Measurements from ENCODE around the gene GPR135.

Gene GPR135, protein sequence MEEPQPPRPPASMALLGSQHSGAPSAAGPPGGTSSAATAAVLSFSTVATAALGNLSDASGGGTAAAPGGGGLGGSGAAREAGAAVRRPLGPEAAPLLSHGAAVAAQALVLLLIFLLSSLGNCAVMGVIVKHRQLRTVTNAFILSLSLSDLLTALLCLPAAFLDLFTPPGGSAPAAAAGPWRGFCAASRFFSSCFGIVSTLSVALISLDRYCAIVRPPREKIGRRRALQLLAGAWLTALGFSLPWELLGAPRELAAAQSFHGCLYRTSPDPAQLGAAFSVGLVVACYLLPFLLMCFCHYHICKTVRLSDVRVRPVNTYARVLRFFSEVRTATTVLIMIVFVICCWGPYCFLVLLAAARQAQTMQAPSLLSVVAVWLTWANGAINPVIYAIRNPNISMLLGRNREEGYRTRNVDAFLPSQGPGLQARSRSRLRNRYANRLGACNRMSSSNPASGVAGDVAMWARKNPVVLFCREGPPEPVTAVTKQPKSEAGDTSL

DNA sequence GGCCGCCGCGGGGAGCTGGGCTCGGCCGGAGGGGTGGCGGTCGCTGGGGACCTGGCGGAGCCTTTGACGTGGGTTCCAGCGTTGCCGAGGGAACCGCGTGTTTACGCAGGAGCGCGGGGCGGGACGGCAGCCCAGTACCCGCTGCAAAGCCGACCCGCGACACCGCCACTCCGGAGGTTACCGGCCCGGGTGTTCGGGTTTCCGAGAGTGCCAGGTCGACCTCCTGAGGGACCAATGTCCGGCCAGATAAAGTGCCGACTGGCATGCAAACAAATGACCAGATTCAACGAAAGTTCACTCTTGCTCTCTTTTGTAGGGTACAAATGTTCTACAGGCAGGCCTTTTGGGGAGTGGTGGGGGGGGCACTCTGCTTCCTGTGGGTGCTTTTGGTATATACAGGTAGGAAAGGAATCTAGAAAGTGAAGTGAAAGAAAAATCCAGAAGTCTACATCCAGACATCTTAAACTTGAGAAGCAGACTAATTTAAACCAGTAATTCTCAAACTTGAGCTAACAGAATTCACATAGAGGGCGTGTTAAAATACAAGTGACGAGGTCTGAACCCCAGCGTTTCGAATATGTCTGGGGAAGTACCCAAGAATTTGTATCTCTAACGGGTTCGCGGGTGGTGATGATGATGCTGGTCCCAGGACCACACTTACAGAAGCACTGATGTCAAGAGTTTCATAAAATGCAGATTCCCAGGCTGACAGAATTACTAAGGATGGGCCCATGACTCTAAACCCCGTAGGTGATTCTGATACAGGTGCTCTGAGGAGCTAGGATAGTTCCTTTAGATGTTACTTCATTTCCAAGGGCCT, at the start of gene GPR135:
TSS of gene GPR135 (minus strand) at position 65 of the 820 bp plus-strand sequence. CDS start 154 bp downstream, outside the sequence.
- no peak for DNase-seq

DNA sequence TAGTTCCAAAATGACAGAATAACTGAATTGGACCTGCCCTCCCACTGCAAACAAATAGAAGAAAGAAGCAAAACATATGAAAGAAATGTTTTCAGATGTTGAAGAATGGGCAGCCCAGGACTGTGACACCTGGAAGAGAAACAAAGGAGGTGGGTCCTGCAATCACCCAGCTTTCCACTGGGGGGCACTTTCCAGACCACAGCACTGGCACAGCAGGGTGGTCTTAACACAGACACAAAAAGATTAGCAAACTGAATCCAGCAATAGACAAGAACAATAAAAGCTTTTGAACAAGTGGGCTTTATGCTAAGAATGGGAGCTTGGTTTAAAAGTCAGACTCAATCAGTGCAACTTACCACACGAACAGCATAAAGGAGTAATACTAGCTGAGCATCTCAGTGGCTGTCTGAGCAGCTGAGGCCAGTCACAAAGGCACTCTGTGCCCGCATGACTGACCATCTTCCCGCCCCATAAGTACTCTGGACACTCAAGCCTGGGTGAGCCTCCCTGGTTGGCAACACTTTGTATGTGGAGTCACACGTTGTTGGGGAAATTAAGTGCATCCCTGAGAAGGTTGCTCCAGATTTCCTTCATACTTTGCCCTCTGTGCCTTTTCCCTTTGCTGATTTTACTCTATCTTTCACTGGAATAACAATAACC, 46.9 kb upstream of the GPR135 start:
- no peak for DNase-seq

DNA sequence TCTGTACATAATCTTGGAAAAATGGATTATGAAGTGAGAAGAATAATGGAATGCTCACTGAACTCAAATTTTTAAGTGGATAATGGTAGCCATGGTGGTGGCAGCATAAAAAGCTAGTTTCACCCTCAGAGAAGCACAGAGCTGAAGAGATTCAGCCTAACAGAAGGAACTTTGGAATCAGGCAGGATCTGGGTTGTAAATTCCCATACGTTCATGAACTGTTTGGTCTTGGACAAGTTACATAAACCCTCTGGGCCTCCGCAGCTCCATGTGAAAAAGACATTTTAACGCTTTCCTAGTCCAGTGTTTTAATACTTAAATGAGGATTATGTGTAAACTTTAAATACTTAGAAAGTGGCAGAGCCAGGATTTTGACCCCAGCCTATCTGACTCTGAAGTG, 45.8 kb upstream of the GPR135 start:
- DNase-seq, result no peak

DNA sequence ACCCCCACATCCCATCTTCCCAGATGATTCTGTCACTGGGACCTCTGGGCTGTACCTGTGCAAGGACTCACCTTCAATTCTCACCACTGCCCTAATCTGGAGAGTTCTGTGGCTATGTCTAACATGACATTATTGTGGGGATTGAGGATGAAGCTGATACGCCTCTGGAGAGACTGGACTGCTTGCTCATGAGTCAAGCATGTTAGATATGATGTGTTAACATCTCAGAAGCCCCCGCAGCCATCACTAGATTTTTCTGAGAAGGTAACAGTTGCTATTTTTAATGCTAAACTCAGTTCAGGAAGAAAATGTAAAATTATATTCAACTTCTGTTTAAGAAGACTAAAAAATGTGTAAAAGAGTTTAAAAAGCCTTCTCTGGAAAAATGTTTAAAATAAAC, 44.8 kb upstream of the GPR135 start:
- DNase-seq, result no peak

DNA sequence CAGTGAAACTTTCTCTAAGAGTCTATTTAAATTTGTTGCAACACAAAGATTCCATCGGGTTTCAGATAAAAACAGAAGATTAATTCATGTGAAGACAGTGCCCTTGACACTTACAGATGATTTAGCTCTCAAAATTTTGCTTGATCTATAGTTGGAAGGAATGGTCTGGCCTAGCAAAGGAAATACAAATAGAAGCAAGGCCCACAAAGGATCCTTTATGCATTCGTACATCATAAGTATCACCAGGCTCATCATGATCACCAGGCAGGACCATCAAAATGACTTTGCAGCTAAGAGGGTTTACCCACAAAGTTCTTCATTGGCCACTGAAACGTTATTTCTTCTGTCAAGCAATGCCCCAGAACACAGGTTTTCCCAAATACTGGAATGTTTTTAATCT, 43.9 kb upstream of the GPR135 start:
- no peak for DNase-seq

DNA sequence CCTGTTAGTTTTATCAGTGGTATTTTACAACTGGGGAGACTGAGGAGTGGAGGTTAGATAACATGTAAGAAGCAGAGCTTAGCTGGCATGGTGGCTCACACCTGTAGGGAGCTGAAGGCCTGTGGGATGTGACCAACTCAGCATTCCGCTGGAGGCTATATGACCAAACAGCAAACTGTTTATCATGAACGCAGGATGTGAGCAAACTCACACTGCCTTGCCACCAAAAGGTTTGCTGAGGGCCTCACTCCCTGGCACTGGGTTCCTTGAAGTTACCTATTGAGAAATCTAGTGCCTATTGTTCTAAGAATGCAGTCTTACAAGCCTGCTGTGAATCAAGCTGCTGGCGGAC, 42.5 kb upstream of the GPR135 start:
- no peak for DNase-seq

DNA sequence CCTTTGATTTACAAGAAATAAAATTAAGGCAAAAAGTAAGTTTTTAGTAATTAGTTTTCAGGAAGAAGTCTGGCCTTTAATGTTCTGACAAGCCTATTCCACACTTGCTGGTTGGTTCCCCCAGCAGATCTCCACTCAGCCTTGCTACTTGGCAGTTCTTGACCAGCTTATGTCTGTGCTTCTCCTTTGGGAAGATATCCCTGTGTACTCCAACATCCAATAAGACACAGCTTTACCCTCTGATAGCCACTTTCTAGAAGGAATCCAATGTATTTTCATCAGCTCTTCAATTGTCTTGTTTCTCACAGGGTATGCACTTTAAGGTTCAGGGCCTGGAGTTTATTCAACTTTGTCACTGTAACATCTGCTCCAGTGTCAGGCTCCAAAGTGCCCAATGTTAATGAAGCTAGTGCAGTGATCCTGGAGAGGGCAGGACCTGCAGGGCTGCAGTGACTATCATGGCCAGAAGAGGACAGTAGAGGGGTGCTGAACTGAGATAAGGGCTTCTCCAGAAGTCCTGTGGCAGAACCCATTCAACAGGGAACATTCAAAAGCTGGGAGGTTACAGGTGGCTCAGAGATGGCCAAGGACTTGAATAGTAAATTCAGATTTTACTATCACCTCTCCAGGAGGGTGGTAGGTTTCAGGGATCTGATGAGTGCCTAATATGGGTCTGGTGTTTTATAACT, 42.0 kb upstream of the GPR135 start:
- DNase-seq, result peak; percentile 43

DNA sequence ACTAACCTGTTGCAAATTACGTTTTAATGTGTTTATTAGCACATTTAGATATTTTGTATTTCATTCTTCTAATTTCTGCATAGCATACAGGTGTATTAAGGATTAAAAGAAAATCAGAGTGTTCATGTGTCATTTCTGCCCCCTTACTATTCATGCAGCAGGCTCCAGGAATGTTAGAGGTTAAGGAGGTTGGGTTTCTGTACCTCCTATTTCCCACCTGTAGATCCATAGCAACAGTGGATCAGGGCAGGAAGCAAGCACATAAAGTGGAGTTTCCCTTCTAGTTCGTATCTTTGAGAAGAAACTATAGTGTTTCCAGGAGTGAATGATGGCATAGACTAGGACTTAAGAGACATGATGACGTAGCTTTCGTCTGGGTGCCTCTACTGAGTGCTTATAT, 38.1 kb upstream of the GPR135 start:
- no peak for DNase-seq

DNA sequence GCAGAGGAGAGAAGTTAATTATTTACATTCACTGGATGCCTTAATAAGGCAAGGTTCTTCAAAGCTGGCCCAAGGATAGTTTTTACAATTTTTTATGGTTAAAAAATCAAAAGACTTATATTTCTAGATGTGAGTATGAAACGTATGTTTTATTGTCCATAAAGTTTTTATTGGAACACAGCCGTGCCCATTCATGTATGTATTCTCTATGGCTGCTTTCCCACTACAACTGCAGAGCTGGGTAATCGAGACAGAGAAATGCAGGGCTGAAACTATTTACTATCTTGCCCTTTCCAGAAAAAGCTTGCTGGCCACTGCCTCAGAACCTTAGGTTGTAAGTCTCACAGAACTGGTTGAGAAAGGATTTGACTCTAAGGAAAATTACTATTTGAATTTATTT, 35.6 kb upstream of the GPR135 start:
- no peak for DNase-seq

DNA sequence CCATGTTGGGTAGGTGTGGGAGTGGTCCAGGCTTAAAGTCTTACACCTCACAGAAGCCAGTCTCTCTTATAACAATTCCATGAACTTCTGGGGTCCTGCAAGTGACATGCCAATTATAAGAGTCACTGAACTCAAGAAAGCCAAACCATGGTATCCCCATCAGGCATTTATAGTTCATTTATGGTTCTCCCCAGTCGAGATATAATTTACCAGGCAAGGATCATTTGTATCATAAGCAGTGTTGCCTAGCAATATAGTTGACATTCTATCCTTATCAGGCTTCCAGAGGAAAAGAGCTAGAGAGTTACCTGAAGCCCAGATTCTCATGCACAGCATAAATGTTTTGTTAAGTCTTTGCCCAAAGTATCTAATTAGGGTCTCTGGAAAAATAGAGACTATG, 27.2 kb upstream of the GPR135 start:
- DNase-seq, result no peak

DNA sequence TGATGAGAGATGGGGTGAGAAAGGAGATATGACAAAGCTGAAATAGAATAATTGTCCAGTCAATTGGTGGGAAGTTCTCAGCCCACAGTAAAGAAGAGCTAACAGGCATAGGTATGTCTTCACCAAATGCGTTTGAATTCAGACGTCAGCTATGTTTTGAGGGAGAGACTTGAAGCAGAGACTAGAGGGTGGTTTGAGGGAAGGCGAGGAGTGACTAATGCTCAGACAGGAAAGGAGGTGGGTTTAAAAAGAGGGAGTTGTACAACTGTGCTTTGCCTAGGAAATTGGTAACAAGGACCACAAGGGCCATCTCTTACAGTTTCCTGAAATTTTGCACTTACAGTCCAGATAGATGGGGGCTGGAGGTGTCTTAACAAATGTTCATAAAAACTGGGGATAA, 25.6 kb upstream of the GPR135 start:
- DNase-seq, result no peak

DNA sequence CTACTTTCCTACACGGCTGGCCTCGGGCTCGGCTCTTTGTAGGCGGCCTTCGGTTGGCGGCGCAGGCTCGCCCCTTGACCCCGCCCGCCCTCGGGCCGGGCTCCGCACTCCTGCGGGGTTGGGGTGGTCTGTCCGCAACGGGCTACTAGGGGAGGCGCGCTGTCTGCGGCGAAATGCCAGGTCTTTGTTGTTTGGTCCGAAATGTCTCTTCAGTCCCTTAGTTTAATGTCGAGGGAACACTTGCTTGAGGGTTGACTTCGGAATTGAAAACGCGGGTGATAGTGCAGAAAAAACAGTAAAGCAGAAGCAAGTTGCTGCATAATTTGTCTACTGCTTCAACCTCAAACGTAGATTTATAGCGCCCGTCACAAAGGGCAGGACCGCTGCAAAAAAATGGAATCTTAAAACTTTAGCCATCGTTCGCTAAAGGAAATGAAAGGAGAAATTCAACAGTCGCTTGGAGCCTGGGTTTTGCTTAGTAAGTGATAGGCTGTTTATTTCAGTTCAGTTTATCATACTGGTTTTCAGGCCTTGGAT, 19.5 kb upstream of the GPR135 start:
- no peak for DNase-seq

DNA sequence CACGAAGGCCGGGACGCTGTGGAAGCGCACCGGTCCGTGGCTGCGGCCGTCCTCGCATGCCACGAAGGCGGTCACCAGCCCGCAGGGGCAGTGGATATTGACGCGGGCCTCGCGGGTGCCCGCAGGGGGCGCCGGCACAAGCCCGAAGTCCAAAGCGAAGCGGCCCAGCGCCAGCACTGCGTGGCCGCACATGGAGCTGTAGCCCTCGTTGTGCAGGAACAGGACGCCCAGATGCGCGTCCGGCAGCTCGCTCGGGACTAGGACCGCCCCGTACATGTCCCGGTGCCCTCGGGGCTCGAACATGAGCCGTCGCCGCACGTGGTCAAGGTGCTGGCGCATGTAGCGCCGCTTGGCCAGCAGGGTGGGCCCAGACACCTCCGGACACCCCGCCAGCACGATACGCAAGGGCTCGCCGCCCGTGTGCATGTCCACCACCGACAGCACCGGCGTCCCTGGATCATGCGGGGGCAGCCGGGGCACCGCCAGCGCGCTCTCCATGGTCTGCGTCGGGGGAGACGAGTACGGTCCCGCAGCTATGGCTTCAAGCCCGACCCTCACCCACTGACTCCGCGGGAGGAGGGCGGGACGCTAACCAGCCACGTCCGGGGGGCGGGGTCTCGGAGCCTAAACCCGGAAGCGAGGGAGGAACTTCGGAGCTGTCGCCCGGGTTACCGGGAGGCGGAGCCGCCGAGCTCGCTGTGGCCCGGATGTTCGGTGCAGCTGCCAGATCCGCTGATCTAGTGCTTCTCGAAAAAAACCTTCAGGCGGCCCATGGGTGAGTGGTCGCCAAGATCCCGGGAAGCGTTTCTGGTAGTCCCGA, 18.8 kb upstream of the GPR135 start, which contains the start of the genes JKAMP and L3HYPDH:
TSS of gene JKAMP (plus strand) at position 699 of the 820 bp plus-strand sequence. CDS start at position 772, 73 bp downstream.
TSS of gene L3HYPDH (minus strand) at position 590 of the 820 bp plus-strand sequence. CDS start at position 498, 92 bp downstream.
- DNase-seq, result peak; percentile 99

DNA sequence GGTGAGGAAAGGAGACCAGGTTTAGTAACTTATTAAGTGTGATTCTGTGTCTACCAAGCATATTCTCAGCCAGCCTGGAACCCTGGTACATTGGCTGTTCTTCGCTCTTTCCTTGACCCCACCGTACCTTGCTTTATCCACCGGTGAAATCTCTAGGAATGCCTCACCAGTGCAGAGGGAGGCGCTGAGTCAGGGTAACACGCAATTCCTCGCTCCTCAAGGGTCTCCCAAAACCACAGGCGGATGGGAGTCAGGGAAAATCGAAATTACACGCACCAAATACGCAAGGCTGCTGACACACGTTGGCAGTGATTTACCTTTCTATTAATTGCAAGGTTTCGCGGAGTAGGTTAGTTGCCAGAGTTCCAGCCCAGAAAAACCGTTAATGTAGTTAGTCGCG, 18.2 kb upstream of the GPR135 start:
- no peak for DNase-seq

DNA sequence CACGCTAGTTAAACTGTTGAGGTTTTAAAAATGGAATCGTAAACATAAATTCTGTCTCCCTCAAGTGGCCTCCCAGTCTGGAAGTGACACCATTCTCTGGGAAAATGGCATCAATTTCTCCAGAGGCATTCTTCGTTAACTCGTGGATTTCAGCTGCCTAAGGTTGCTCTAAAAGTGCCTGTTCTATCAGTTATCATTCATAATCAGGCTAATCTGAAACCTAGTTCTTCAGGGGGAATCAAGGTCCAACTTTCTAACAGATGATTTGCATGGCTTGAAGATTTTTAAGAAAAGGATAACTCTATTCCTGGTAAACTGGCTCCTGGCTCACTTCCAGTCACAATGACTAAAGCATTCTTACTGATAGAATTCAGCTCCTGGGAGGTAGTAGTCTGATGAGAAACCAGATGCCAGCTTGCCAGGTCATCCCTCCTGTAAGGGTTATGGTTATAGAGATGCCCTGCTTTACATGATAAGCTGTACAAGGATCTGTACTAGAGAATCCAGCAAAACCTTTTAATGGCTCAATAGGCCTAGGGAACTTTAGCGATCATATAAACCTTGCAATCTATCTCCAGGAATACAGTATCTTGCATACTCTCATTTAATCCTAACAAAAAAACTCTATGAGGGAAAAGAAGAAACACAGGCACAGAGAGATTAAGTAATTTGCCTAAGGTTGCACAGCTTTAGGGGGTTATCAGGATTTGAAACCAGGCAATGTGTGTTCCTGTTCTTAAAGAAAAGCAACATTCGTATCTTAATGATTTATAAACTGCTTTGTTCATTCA, 17.6 kb upstream of the GPR135 start:
- DNase-seq, result no peak

DNA sequence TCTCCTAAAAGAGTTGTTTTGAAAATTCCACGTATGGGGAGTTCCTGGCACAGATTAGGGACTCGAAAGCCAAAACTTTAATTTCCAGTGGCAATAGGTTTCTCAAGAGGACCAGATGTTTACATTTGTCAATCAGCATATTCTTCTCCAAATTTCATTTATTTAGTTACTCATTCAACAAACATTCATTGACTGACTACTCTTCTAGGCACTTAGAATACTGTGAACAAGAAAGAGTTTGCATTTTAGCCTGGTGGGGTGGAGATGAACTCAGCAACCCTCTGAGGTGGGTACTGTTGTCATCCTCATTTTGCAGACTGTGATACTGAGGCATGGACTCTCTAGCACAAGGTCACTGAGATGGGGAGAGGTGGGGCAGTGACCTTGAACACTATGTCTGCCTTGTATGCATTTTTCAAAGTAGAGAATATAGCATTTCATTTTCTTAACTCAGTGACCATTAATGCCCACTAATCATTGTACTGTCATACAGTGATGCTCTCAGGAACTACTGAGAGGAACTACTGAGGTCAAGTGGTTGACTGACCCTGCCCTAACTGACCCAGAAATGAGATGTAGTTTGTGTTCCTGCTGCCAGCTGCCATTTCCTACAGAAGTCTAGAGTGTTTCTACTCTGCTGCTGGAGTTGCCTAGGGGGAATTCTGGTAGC, 16.8 kb upstream of the GPR135 start:
- no peak for DNase-seq

DNA sequence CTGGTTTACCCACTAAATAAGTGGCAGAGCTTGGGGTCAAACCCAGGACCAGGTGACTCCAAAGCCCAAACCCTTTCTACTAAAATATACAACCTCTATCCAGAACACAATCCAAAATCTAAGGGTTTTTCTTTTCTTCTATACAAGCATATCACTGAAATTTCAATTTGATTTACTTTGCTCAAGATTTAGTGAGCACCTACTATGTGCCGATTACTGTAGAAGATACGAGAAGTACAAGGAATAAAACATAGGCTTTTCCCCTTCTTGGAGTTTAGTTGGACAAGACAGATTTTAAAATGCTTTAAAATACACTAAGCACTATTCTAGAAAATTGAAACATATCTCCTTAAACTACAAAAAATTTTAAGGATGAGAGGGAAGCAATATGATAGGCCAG, 16.2 kb upstream of the GPR135 start:
- DNase-seq, result no peak

DNA sequence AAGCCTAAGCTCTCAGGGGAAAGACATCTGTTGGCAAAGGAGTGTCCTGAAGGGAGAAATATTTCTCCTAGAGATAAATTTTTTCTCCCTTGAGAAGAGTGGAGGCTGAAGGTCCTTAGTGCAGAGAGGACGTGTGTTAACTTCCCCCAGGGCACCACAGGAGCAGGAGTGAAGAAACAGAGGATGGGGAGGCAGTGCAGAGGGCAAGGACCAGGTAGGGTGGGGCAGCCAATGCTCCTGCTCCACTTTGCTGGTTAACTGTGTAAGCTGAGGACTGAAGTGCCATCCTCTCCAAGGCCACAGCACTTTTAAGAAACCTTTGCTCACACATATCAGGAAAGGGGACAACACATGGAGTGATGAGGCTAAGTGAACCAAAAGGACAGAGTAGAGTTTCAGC, 15.0 kb upstream of the GPR135 start:
- DNase-seq, result no peak

DNA sequence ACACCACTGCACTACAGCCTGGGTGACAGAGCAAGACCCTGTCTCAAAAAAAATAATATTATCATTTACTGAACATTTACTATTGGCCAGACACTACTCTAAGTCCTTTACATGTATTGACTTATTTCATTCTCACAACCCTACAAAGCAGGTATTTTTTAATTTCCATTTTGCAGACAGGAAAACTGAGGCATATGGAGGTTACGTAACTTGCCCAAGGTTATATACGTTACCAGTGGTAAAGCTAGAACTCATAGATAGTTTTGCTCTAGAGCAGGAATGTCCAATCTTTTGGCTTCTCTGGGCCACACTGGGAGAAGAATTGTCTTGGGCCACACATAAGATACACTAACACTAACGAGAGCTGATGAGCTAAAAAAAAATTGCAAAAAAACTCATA, 13.4 kb upstream of the GPR135 start:
- DNase-seq, result no peak

DNA sequence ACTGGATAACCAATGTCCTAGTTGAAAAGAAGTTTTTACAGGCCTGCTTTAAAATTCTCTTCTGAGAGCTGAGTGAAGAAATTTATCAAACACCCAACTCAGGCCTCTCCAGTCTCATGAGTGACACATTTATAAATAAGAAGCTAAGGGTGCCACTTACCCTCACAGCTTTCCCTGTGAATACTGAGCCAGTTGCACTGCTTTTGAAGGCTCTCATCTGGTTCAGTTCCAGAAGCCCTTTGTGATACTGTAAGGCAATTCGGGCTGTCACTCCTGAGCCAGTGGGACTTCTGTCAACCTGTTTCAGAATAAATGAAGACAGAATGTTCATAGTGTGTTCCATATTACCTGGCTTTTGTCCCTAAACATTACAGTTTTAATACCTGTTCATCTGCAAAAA, 10.5 kb upstream of the GPR135 start:
- no peak for DNase-seq
